Measurements from ENCODE around the gene SECISBP2.

GRCh38 chr9:89317282-89317681 lies 1.0 kb upstream of the SECISBP2 start:
- TF ChIP-seq CTCF (IDR thresholded peaks at IDR 0.05; ENCODE audit: low read depth, low read length) (no peak), POLR2A (IDR thresholded peaks at IDR 0.05; ENCODE audit: extremely low read depth, insufficient read length) (no peak), MAX (IDR thresholded peaks at IDR 0.05; ENCODE audit: low read depth, low read length) (no peak)

Data from NB4 (cell line).